ENCODE results near the gene DNAJC17.

Gene DNAJC17

GRCh38 chr15:40843885-40844695 lies 36.8 kb upstream of the DNAJC17 start, which contains the start of gene SPINT1:
Gene SPINT1 (plus strand): TSS chr15:40844048. CDS start chr15:40844555, 507 bp downstream.
- peak within 1 kb of the TSS; percentile 32 for H3K4me3 ChIP-seq (replicated peaks; ENCODE audit: low read depth, low read length)
- TF ChIP-seq, protein P1, sequence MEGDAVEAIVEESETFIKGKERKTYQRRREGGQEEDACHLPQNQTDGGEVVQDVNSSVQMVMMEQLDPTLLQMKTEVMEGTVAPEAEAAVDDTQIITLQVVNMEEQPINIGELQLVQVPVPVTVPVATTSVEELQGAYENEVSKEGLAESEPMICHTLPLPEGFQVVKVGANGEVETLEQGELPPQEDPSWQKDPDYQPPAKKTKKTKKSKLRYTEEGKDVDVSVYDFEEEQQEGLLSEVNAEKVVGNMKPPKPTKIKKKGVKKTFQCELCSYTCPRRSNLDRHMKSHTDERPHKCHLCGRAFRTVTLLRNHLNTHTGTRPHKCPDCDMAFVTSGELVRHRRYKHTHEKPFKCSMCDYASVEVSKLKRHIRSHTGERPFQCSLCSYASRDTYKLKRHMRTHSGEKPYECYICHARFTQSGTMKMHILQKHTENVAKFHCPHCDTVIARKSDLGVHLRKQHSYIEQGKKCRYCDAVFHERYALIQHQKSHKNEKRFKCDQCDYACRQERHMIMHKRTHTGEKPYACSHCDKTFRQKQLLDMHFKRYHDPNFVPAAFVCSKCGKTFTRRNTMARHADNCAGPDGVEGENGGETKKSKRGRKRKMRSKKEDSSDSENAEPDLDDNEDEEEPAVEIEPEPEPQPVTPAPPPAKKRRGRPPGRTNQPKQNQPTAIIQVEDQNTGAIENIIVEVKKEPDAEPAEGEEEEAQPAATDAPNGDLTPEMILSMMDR (IDR thresholded peaks at IDR 0.05; ENCODE audit: low read depth, low read length, missing control alignments) = no peak
- DNase-seq (ENCODE audit: extremely low read depth, low read depth) = no peak

- H3K4me3 ChIP-seq (replicated peaks; ENCODE audit: low read depth, low read length) = peak overlapping the region; percentile 32; the same call in 1 of the 2 replicates
- no peak for DNase-seq (ENCODE audit: extremely low read depth, low read depth)
- TF ChIP-seq, protein P1 (IDR thresholded peaks at IDR 0.05; ENCODE audit: low read depth, low read length, missing control alignments) = no peak
Measured at GRCh38 chr15:40843261-40843884, 36.1 kb upstream of the DNAJC17 start.

DNA sequence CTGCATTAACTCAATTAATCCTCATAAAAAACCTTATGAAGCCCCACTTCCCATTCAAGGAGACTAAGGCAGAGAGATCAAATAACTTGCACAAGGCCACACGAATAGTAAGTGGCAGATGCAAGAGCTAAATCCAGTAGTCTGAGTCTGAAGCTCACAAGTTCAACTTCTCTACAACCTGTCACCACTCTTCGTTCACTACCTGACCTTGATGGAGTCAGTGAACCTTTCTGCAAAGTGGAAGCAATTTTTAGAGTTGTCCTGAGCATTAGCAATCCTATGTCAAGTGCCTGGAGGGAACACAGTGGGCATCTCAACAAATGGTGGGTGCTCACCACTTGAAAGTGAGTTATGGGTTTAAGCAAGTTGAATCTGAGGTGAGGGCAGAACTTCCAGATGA lies 34.5 kb upstream of the DNAJC17 start:
- DNase-seq (ENCODE audit: extremely low read depth, low read depth) = no peak
- TF ChIP-seq, protein P1 (IDR thresholded peaks at IDR 0.05; ENCODE audit: low read depth, low read length, missing control alignments) = no peak
- H3K4me3 ChIP-seq (replicated peaks; ENCODE audit: low read depth, low read length) = no peak overlapping the region

DNA sequence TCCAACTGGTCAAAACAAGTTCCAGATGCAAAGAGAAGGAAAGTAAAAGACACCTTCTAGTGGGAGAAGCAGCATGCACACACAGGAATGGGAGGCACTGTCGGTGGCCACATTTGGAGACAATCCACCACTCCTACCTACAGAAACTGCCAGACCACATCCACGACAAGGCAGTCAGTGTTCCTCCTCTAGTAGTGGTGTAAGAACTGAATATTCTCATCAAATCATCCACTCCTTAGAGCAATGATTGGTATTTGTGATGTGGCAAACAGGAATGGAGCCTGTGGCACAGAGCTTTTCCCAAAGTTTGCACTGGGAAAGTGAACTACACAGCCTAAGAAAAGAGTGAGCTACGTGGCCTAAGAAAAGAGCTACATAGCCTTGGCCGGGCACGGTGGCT lies 31.5 kb upstream of the DNAJC17 start:
- TF ChIP-seq, protein P1 (IDR thresholded peaks at IDR 0.05; ENCODE audit: low read depth, low read length, missing control alignments) = no peak
- DNase-seq (ENCODE audit: extremely low read depth, low read depth) = no peak
- no peak overlapping the region for H3K4me3 ChIP-seq (replicated peaks; ENCODE audit: low read depth, low read length)

DNA sequence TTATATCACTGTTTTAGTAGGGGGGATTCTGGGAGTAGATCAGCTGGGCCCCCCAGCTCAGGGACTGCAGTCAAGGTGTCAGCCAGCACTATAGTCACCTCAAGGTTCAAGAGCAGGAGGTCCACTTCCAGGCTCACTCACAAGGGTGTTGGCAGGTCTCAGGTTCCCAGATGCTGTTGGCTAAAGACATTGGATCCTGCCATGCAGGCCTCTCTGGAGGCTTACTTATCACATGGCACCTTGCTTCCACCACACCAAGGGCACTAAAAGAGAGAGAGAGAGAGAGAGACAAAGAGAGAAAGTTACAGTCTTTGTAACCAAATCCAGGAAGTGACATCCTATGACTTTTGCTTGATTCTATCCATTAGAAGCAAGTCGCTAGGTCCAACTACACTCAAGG lies 28.7 kb upstream of the DNAJC17 start:
- no peak overlapping the region for H3K4me3 ChIP-seq (replicated peaks; ENCODE audit: low read depth, low read length)
- no peak for DNase-seq (ENCODE audit: extremely low read depth, low read depth)
- TF ChIP-seq, protein P1 (IDR thresholded peaks at IDR 0.05; ENCODE audit: low read depth, low read length, missing control alignments) = no peak

DNA sequence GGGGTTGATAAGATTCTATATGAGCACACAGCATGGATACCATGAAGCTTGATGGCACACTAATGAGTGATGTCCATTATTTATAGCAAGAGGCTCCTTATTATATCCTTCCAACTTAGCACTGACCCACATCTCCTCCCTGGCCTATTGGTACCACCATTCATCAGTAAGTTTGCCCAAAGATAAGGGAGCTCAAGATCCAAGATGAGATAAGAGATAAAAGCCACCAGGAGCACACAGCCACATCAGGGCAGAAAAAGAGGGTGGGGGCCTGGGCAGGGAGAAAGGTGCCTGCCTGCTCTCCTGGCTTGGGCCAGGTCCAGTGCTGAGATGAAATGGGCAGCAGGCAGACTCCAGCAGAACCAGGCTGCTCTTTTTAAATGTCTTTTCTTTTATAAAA lies 25.6 kb upstream of the DNAJC17 start:
- DNase-seq (ENCODE audit: extremely low read depth, low read depth) = no peak
- no peak overlapping the region for H3K4me3 ChIP-seq (replicated peaks; ENCODE audit: low read depth, low read length)
- TF ChIP-seq, protein P1 (IDR thresholded peaks at IDR 0.05; ENCODE audit: low read depth, low read length, missing control alignments) = no peak

Data from HFF-Myc (cell line).